ENCODE results near the gene TOB1.
"Not testable (repeated sequence)": the region's sequence is repeated elsewhere in the genome, so short reads cannot be mapped to it uniquely, and the experiment has no call there.

TOB1 gene

DNA sequence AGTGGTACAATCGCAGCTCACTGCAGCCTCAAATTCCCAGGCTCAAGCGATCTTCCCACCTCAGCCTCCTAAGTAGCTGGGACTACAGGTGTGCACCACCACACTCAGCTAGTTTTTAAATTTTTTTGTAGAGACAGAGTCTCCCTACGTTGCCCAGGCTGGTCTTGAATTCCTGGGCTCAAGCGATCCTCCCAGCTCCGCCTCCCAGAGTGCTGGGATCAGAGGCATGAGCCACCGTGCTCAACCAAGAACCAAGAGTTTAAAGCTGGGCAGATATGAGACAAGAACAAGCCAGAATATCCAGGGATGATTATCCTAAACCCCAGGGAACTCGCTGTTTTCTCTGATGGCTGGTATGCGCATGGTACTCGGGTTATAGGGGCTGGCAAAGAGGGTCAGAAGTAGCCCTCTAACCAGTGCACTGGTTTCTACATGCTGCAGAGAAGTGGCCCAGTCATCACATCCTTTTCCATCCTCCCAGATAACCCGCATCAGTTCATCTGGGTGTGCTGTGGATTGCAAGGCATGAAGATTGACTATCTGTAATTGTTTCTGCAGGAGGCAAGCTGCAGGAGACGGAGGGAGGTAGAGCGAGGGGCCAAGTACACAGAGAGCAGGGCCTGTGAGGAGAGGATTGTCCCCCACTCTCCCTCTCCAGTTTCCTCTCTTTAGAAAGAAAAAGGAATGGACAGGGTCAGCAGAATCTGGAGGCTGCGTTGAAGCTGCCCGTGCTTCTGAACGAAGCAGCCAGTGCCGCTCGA lies 33.6 kb upstream of the TOB1 start:
- no peaks in the 10 kb centered on the region for H3K27me3 ChIP-seq (ENCODE audit: insufficient read depth, low read depth, severe bottlenecking)
- DNase-seq, result no peak
- H3K4me3 ChIP-seq (ENCODE audit: low read depth, low read length), result no peak overlapping the region
- H3K9me3 ChIP-seq (ENCODE audit: severe bottlenecking), result no peaks in the 10 kb centered on the region
- H3K27ac ChIP-seq, result no peak overlapping the region
- no peaks in the 10 kb centered on the region for H3K36me3 ChIP-seq
- TF ChIP-seq, protein P1, sequence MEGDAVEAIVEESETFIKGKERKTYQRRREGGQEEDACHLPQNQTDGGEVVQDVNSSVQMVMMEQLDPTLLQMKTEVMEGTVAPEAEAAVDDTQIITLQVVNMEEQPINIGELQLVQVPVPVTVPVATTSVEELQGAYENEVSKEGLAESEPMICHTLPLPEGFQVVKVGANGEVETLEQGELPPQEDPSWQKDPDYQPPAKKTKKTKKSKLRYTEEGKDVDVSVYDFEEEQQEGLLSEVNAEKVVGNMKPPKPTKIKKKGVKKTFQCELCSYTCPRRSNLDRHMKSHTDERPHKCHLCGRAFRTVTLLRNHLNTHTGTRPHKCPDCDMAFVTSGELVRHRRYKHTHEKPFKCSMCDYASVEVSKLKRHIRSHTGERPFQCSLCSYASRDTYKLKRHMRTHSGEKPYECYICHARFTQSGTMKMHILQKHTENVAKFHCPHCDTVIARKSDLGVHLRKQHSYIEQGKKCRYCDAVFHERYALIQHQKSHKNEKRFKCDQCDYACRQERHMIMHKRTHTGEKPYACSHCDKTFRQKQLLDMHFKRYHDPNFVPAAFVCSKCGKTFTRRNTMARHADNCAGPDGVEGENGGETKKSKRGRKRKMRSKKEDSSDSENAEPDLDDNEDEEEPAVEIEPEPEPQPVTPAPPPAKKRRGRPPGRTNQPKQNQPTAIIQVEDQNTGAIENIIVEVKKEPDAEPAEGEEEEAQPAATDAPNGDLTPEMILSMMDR (IDR thresholded peaks at IDR 0.05; ENCODE audit: low read depth, low read length), result no peak

DNA sequence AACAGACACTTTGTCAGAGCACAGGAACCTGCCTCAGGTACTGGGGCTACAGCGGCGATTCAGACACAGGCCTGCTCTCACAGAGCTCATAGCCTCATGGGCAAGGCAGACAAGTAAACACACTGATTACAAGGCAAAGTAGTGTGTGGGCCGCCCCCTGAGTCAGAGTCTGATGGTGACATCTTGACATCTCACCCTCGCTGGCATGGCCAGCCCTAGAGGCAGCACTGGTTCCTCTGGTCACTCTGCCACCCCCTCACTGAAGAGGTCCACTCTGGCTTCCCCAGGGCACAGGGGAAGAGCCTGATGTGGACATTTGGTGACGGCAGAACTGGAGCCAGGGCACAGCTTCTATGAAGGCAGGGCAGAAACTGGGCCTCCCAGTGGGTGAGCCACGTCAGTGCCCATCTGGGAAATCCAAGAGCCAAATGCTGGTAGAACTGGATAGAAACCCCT lies 32.9 kb upstream of the TOB1 start:
- no peaks in the 10 kb centered on the region for H3K9me3 ChIP-seq (ENCODE audit: severe bottlenecking)
- no peaks in the 10 kb centered on the region for H3K36me3 ChIP-seq
- DNase-seq, result no peak
- no peak overlapping the region for H3K4me3 ChIP-seq (ENCODE audit: low read depth, low read length)
- H3K27ac ChIP-seq, result no peak overlapping the region
- no peaks in the 10 kb centered on the region for H3K27me3 ChIP-seq (ENCODE audit: insufficient read depth, low read depth, severe bottlenecking)
- TF ChIP-seq, protein P1 (IDR thresholded peaks at IDR 0.05; ENCODE audit: low read depth, low read length), result no peak

DNA sequence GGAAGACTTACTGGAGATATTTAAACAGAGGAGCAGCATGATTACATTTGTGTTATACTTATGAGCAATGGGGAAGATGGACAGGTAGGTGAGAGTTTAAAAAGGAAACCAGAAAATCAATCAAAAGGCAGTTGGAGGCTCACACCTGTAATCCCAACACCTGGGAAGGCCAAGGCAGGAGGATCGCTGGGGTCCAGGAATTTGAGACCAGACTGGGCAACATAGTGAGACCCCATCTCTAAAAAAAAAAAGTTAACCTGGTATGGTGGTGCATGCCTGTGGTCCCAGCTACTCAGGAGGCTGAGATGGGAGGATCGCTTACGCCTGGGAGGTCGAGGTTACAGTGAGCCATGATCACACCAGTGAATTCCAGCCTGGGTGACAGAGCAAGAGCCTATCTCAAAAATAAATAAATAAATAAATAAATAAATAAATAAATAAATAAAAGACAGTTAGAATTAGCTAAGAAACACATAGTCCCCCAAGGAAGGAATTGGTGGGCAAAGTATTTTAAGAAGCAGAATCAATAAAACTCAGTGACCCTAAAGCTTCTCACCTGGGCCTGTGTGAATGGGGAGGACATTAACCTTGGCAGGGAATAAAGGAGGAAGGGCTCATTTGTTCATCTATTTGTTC lies 32.3 kb upstream of the TOB1 start:
- H3K27ac ChIP-seq, result no peak overlapping the region
- H3K27me3 ChIP-seq (ENCODE audit: insufficient read depth, low read depth, severe bottlenecking), result no peaks in the 10 kb centered on the region
- H3K36me3 ChIP-seq, result no peaks in the 10 kb centered on the region
- DNase-seq, result no peak
- TF ChIP-seq, protein P1 (IDR thresholded peaks at IDR 0.05; ENCODE audit: low read depth, low read length), result no peak
- H3K9me3 ChIP-seq (ENCODE audit: severe bottlenecking), result no peaks in the 10 kb centered on the region
- H3K4me3 ChIP-seq (ENCODE audit: low read depth, low read length), result no peak overlapping the region

DNA sequence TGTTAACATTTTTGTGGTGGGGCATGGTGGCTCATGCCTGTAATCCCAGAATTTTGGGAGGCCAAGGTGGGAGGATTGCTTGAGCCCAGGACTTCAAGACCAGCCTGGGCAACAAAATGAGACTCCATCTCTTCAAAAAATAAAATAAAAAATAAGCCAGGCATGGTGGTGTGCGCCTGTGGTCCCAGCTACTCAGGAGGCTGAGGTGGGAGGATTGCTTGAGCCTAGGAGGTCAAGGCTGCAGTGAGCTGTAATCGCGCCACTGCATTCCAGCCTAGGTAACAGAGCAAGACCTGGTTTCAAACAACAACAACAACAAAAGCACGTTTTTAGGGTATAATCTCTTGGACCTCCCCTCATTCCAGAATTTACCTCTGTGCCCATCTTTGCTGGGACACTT lies 28.4 kb upstream of the TOB1 start:
- not testable (repeated sequence) for H3K36me3 ChIP-seq; H3K4me3 ChIP-seq (ENCODE audit: low read depth, low read length); H3K27ac ChIP-seq; H3K9me3 ChIP-seq (ENCODE audit: severe bottlenecking); H3K27me3 ChIP-seq (ENCODE audit: insufficient read depth, low read depth, severe bottlenecking); DNase-seq

DNA sequence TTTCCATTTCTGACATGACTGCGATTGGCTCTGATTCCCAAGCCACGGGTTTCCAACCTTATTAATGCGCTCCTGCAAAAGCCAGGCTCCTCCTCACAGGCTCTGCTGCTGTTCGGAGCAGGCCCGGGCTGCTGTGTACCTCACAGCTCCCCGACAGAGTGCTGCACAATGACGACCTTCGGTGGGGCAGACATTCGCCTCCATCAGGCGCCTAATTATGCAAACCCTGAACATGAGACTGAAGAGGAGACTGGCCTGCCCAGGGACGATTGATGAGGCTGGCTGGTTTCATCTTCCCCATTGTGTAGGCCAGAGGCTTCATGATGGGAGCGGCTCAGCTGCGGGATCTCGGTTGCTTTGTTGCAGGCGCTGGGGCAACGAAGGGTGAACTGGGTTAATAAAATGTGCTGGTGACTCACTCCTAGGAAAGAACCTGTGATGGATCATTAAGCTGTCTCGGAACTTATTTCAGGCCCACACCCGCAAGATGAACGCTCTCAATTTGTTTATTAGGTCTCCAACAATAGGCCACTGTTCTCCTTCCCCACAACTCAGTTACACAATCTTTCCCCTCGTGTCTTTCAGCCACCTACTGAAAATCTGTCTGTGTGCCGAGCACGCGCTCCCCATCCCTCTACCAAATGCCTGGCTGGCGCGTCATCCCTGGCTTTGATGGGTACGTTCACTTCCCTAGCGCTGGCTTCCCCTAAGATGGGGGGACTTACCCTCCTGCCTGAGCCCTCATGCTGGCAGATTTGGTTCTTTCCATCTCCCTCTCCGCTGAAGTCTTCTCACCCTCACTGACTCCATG lies 27.2 kb upstream of the TOB1 start:
- H3K4me3 ChIP-seq (ENCODE audit: low read depth, low read length), result no peak overlapping the region
- DNase-seq, result no peak
- no peaks in the 10 kb centered on the region for H3K27me3 ChIP-seq (ENCODE audit: insufficient read depth, low read depth, severe bottlenecking)
- TF ChIP-seq, protein P1 (IDR thresholded peaks at IDR 0.05; ENCODE audit: low read depth, low read length), result no peak
- no peaks in the 10 kb centered on the region for H3K9me3 ChIP-seq (ENCODE audit: severe bottlenecking)
- no peak overlapping the region for H3K27ac ChIP-seq
- H3K36me3 ChIP-seq, result no peaks in the 10 kb centered on the region
